Osteoblast (primary cell): ENCODE data around the gene MUS81. TPM values are rescaled to one million over a fixed set of nuclear protein-coding genes. Genes with fewer than 3 reads are reported as not detected.

Experiments used
- DNase-seq: peaks from one replicate; pipeline ENCODE4 v3.0.0; 2011; ENCODE audit warnings: low spot score, mixed read lengths; ENCODE audit not compliant: insufficient read length; ENCODE audit errors: missing footprints
- H2AFZ ChIP-seq: 2 replicates; pipeline ENCODE4 v1.6.0; 2011; ENCODE audit warnings: mild to moderate bottlenecking, low read length
- H3K27ac ChIP-seq: 2 replicates; pipeline ENCODE4 v1.5.1; 2011; ENCODE audit warnings: mild to moderate bottlenecking, low read depth, low read length, moderate library complexity
- H3K27me3 ChIP-seq: 2 replicates; pipeline ENCODE4 v1.6.0; 2012; ENCODE audit warnings: mild to moderate bottlenecking, control low read depth, inconsistent platforms, low read length, moderate library complexity; ENCODE audit not compliant: insufficient read depth
- H3K36me3 ChIP-seq: 2 replicates; pipeline ENCODE4 v1.5.1; 2011; ENCODE audit warnings: mild to moderate bottlenecking, low read length, control low read depth, moderate library complexity; ENCODE audit not compliant: insufficient read depth
- H3K4me1 ChIP-seq: 2 replicates; pipeline ENCODE4 v1.5.1; 2011; ENCODE audit warnings: mild to moderate bottlenecking, low read length, control low read depth, moderate library complexity; ENCODE audit not compliant: insufficient read depth
- H3K4me2 ChIP-seq: 2 replicates; pipeline ENCODE4 v1.6.0; 2011; ENCODE audit warnings: mild to moderate bottlenecking, low read length; ENCODE audit not compliant: insufficient read depth
- H3K4me3 ChIP-seq: fragments of 200-600 bp; sonication (generic); 3 replicates; pipeline ENCODE4 v1.5.1; 2012; ENCODE audit warnings: mild to moderate bottlenecking, low read length, inconsistent platforms; ENCODE audit not compliant: insufficient read depth
- H3K79me2 ChIP-seq: 2 replicates; pipeline ENCODE4 v1.6.0; 2012; ENCODE audit warnings: mild to moderate bottlenecking, low read length, control low read depth, inconsistent platforms; ENCODE audit not compliant: insufficient read depth
- H3K9me3 ChIP-seq: 2 replicates; pipeline ENCODE4 v1.5.1; 2011; ENCODE audit warnings: low read depth, low read length, control low read depth
- H4K20me1 ChIP-seq: 2 replicates; pipeline ENCODE4 v1.6.0; 2012; ENCODE audit warnings: mild to moderate bottlenecking, low read length, control low read depth; ENCODE audit not compliant: insufficient read depth
- CTCF ChIP-seq: IDR thresholded peaks from 2 replicates; pipeline ENCODE4 v1.5.1; 2011; ENCODE audit warnings: mild to moderate bottlenecking, low read depth, low read length, moderate library complexity; ENCODE audit errors: extremely low read depth
- total RNA-seq: library from RNA; depleted of rRNA; stranded (reverse); fragments of >200 nt; gene quantifications from 2 replicates; pipeline ENCODE4 v1.2.3, GENCODE V29; 2012

The MUS81 gene
- total RNA-seq, 1 donor: 53.6 TPM

GRCh38 chr11:65833297-65834030 lies 26.8 kb upstream of the MUS81 start, which contains the start of gene SNX32:
TSS of gene SNX32 (plus strand) at chr11:65833963. CDS start at chr11:65834066, 103 bp downstream.
- Histone ChIP-seq H4K20me1 (no peaks in the 10 kb centered on the region), H2AFZ (peak within 1 kb of the TSS; percentile 93), H3K79me2 (no peaks in the 10 kb centered on the region), H3K27me3 (peaks cover 29% of the 10 kb centered on the region), H3K4me1 (peaks cover 16% of the 10 kb centered on the region), H3K27ac (no peak within 1 kb of the TSS), H3K4me3 (peak within 1 kb of the TSS; percentile 80), H3K9me3 (no peaks in the 10 kb centered on the region), H3K4me2 (peak within 1 kb of the TSS; percentile 96), H3K36me3 (no peaks in the 10 kb centered on the region)
- DNase-seq: peak; percentile 99
- no peak for TF ChIP-seq CTCF

- Histone ChIP-seq H3K9me3 (no peaks in the 10 kb centered on the region), H3K27ac (no peak overlapping the region), H3K79me2 (no peaks in the 10 kb centered on the region), H3K36me3 (no peaks in the 10 kb centered on the region), H3K4me3 (peak overlapping the region; percentile 80), H3K27me3 (peaks cover 25% of the 10 kb centered on the region), H3K4me1 (peaks cover 16% of the 10 kb centered on the region), H4K20me1 (no peaks in the 10 kb centered on the region), H3K4me2 (peak overlapping the region; percentile 96), H2AFZ (peak overlapping the region; percentile 93)
- no peak for DNase-seq
- TF ChIP-seq CTCF: no peak
These were observed 26.0 kb upstream of the MUS81 start for GRCh38 chr11:65834202-65834601.

GRCh38 chr11:65842144-65842543 lies 18.1 kb upstream of the MUS81 start:
- no peaks in the 10 kb centered on the region for H3K27me3 ChIP-seq

More at GRCh38 chr11:65842144-65842543, 18.1 kb upstream of the MUS81 start:
- no peak for TF ChIP-seq CTCF
- no peaks in the 10 kb centered on the region for H3K36me3 ChIP-seq
- no peaks in the 10 kb centered on the region for H3K4me1 ChIP-seq
- H3K4me3 ChIP-seq: no peak overlapping the region
- DNase-seq: no peak
- no peaks in the 10 kb centered on the region for H4K20me1 ChIP-seq
- no peaks in the 10 kb centered on the region for H3K9me3 ChIP-seq
- H3K27ac ChIP-seq: no peak overlapping the region
- H3K4me2 ChIP-seq: no peak overlapping the region
- H2AFZ ChIP-seq: no peak overlapping the region
- no peaks in the 10 kb centered on the region for H3K79me2 ChIP-seq
